CD8-positive, alpha-beta memory T cell (primary cell): ENCODE measurements around the gene CD177. TPM values are rescaled to one million over a fixed set of nuclear protein-coding genes. Genes with fewer than 3 reads are reported as not detected.
"Not testable (repeated sequence)": the region's sequence is repeated elsewhere in the genome, so short reads cannot be mapped to it uniquely, and the experiment has no call there.

Source experiments
- CTCF ChIA-PET: fragments of 350-600 bp; sonication (Branson Sonifier 250); formaldehyde crosslinking; loops from one replicate; lab custom pipeline; 2021; ENCODE audit warnings: antibody characterized with exemption; lab: Charles Lee
- POLR2A ChIA-PET: fragments of 350-600 bp; sonication (Branson Sonifier 250); formaldehyde crosslinking; loops from one replicate; lab custom pipeline; 2021; ENCODE audit warnings: antibody characterized with exemption; lab: Charles Lee
- DNase-seq, 5 donors: peaks; one replicate each; pipeline versions ENCODE4 v3.0.0 to v3.0.0-alpha.2; 2020 to 2022; ENCODE audit warnings: mixed read lengths in 1 of 5
- H3K27ac ChIP-seq: one replicate; pipeline ENCODE4 v1.7.0; 2013; ENCODE audit warnings: low read depth, mild to moderate bottlenecking, low read length, moderate library complexity
- H3K27me3 ChIP-seq: 2 replicates; pipeline ENCODE4 v1.7.0; 2013; ENCODE audit warnings: low read length, mild to moderate bottlenecking; ENCODE audit not compliant: insufficient read depth, poor library complexity, severe bottlenecking
- H3K36me3 ChIP-seq: 2 replicates; pipeline ENCODE4 v1.7.0; 2013; ENCODE audit warnings: mild to moderate bottlenecking, low read length, moderate library complexity; ENCODE audit not compliant: insufficient read depth
- H3K4me1 ChIP-seq: 2 replicates; pipeline ENCODE4 v1.7.0; 2013; ENCODE audit warnings: mild to moderate bottlenecking, low read length, moderate library complexity; ENCODE audit not compliant: insufficient read depth
- H3K4me3 ChIP-seq: 2 replicates; pipeline ENCODE4 v1.7.0; 2013; ENCODE audit warnings: mild to moderate bottlenecking, low read length
- H3K9me3 ChIP-seq: 2 replicates; pipeline ENCODE4 v1.7.0; 2013; ENCODE audit warnings: mild to moderate bottlenecking, low read length
- H3K27ac Mint-ChIP-seq, 8 donors: one replicate each; pipeline ENCODE4 v1.8.0; 2020 to 2021; ENCODE audit warnings: mixed read lengths in 8 of 8, mild to moderate bottlenecking in 6 of 8, inconsistent platforms in 3 of 8, moderate library complexity in 3 of 8
- H3K27me3 Mint-ChIP-seq, 2 donors: one replicate each; pipeline ENCODE4 v1.8.0; 2020 to 2021; ENCODE audit warnings: mixed read lengths in 2 of 2, mild to moderate bottlenecking in 1 of 2, moderate library complexity in 1 of 2
- H3K36me3 Mint-ChIP-seq, 3 donors: one replicate each; pipeline ENCODE4 v1.8.0; 2020 to 2021; ENCODE audit warnings: mixed read lengths in 3 of 3, inconsistent platforms in 1 of 3, mild to moderate bottlenecking in 1 of 3
- H3K4me1 Mint-ChIP-seq, 3 donors: one replicate each; pipeline ENCODE4 v1.8.0; 2020 to 2021; ENCODE audit warnings: mixed read lengths in 3 of 3, inconsistent platforms in 1 of 3, mild to moderate bottlenecking in 1 of 3
- H3K4me3 Mint-ChIP-seq, 7 donors: one replicate each; pipeline ENCODE4 v1.8.0; 2020 to 2021; ENCODE audit warnings: mixed read lengths in 7 of 7, mild to moderate bottlenecking in 6 of 7, moderate library complexity in 4 of 7, inconsistent platforms in 2 of 7
- H3K9me3 Mint-ChIP-seq, 5 donors: one replicate each; pipeline ENCODE4 v1.8.0; 2020 to 2022; ENCODE audit warnings: mixed read lengths in 5 of 5, mild to moderate bottlenecking in 3 of 5, moderate library complexity in 2 of 5, inconsistent platforms in 1 of 5
- polyA plus RNA-seq: library from polyadenylated mRNA; unstranded; fragments of 300-500 nt; fragmentation: Illumina TruSeq; gene quantifications from one replicate; pipeline ENCODE4 v1.2.3, GENCODE V29; 2021
- total RNA-seq, 2 experiments: library from RNA; stranded (reverse); gene quantifications; one replicate each; pipeline ENCODE4 v1.2.3, GENCODE V29; 2021

Gene CD177
- total and polyA plus RNA-seq, 3 experiments from 2014 or later, result not detected

DNA sequence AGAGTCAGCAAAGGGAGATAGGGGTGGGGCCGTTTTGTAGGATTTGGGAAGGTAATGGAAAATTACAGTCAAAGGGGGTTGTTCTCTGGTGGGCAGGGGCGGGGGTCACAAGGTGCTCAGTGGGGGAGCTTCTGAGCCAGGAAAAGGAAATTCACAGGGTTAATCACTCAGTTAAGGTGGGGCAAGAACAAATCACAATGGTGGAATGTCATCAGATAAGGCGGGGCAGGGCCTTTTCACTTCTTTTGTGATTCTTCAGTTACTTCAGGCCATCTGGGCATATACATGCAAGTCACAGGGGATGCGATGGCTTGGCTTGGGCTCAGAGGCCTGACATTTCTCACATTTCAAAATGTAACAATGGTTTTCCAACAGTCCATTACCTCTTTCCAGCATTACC, 24.4 kb upstream of the CD177 start:
- H3K36me3 Mint-ChIP-seq, H3K27me3 Mint-ChIP-seq, H3K4me3 Mint-ChIP-seq, H3K9me3 ChIP-seq, POLR2A ChIA-PET, CTCF ChIA-PET, H3K27ac Mint-ChIP-seq, DNase-seq, H3K36me3 ChIP-seq, H3K27me3 ChIP-seq, H3K27ac ChIP-seq, H3K4me1 ChIP-seq, H3K9me3 Mint-ChIP-seq, H3K4me3 ChIP-seq, H3K4me1 Mint-ChIP-seq: not testable (repeated sequence)

DNA sequence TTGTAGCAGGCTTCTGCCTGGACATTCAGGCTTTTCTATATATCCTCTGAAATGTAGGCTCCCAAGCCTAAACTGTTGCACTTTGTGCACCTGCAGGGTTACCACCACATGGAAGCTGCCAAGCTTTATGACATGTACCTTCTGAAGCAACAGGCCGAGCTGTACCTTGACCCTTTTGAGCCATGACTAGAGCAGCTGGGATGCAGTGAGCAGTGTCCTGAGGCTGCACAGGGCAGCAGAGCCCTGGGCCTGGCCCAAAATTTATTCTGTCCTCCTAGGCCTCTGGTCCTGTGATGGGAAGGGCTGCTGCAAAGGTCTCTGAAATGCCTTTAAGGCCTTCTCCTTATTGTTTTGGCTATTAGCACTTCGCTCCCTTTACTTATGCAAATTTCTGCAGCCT, 23.5 kb upstream of the CD177 start:
- Mint-ChIP-seq H3K27me3 (peaks cover 3 to 4% of the 10 kb centered on the region in 2 donors), H3K4me1 (no peaks in the 10 kb centered on the region), H3K36me3 (no peaks in the 10 kb centered on the region), H3K9me3 (no peaks in the 10 kb centered on the region), H3K4me3 (no peak overlapping the region), H3K27ac (no peak overlapping the region)
- no peaks in the 10 kb centered on the region for H3K9me3 ChIP-seq
- POLR2A ChIA-PET, result no interaction called here
- H3K27me3 ChIP-seq, result no peaks in the 10 kb centered on the region
- H3K4me1 ChIP-seq, result no peaks in the 10 kb centered on the region
- H3K4me3 ChIP-seq, result no peak overlapping the region
- DNase-seq, result no peak
- H3K27ac ChIP-seq, result no peak overlapping the region
- CTCF ChIA-PET, result no interaction called here
- no peaks in the 10 kb centered on the region for H3K36me3 ChIP-seq

DNA sequence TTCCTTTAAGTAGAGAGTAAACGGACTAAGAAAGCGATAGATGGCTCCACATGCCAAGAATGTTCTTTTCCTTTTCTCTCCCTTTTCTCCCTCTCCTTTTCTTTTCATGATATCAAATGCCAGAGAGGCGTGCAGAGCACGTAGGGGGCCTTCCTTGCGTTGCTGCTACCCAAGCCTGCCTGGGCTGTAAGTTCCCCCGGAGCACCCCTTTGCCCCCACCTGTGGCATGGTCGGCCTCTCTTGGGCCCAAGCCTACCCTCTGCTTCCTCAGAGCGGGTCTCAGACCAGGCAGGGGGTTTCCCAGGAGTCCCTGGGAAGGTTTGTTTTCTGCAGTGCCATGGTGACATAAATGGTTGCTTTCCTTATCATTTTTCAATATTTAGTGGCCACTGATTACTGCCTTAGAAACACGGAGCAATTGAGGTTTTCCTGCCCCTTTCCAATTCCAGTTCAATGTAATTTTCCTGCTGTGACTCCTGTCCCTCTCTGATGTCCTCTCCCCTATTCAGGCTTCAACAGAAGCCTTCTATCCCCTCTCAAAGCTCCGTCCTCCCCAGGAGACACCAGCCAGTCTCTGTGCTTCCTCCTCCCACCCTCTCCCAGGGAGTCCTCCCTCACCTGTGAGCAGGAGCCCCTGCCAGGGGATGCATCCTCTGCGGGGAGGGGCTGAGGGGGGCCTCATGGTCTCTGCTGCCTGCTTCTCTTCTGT, 22.6 kb upstream of the CD177 start:
- H3K4me1 ChIP-seq, result no peaks in the 10 kb centered on the region
- H3K36me3 ChIP-seq, result no peaks in the 10 kb centered on the region
- ChIA-PET POLR2A (no interaction called here), CTCF (no interaction called here)
- no peaks in the 10 kb centered on the region for H3K27me3 ChIP-seq
- H3K4me3 ChIP-seq, result no peak overlapping the region
- H3K27me3 Mint-ChIP-seq, result peaks cover 3 to 4% of the 10 kb centered on the region in 2 donors
- no peak for DNase-seq
- H3K27ac Mint-ChIP-seq, result no peak overlapping the region
- no peak overlapping the region for H3K27ac ChIP-seq
- no peaks in the 10 kb centered on the region for H3K4me1 Mint-ChIP-seq
- H3K36me3 Mint-ChIP-seq, result no peaks in the 10 kb centered on the region
- H3K9me3 ChIP-seq, result no peaks in the 10 kb centered on the region
- no peak overlapping the region for H3K4me3 Mint-ChIP-seq
- H3K9me3 Mint-ChIP-seq, result no peaks in the 10 kb centered on the region

DNA sequence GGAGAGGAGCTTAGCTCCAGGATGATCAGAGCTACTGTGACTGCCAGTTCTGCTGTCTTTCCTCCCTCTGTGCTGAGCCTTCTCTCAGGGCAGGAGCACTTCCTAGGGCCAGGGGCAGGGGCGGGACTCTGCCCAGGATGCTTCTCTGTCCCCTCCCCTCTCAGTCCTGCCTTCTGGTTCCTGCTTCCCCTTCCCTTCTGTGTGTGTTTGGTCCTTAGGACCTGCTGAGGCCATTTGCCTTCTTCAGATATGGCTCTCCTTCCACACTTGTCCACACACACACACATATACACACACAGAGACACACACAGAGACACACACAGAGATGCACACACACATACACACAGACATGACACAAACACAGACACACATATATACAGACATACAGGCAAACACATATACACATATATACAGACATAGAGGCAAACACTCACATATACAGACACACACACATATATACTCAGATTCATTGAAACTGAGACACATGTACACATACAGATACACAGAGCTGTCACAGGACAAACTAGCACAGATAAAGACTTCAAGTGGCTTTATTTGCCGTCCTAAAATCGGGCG, 22.0 kb upstream of the CD177 start:
- no peak for DNase-seq
- no peaks in the 10 kb centered on the region for H3K9me3 Mint-ChIP-seq

DNA sequence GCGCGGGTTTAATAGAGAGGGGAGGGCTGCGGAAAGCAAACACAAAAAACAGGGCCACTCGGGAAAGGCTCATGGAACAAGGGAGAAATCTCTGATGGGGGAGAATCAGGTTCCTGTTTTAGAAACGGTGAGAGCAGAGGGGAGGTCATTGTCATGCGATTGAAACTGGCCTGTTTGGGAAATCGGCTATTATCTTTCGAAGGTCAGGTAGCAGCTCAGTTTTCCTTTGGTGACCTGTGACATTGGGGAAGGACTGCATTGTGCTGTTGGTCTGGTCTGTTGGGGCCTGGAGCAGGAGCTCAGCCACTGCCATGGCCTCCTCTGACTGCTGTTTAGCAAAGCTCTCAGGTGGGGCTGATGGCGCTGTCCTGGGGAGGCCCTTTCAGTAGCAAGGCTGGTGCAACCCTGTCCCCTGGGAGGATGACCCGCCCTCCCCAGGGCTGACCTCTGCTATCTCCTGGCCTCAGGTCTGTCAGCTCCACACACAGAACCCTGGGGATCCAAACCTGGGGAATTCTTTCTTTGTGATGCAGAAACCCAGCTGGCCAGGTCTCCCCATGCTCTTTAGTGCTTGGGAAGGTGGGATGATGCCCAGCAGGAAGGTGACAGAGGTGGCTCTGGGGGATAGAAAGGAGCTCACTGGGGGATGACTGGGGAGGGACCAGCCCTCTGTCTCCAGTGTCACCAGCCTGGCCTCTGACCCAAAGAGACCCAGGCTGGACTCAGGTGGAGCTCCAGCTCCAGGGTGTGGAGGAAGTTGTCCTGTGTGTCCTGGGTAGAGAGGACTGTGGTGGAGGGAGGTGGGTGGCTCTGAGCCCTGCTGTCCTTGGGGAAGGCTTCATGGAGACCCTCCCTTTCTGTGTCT, 21.2 kb upstream of the CD177 start:
- ChIA-PET POLR2A (no interaction called here), CTCF (interaction anchor here (0.8 kb wide), 1 partner anchor 13 kb away, joined by 3 read pairs; no protein-coding TSS in a partner anchor)
- no peak overlapping the region for H3K27ac ChIP-seq
- peak overlapping the region in 1 of 8 donors; percentile 29 for H3K27ac Mint-ChIP-seq
- H3K4me3 ChIP-seq, result no peak overlapping the region
- no peaks in the 10 kb centered on the region for H3K4me1 Mint-ChIP-seq
- peaks cover 6 to 13% of the 10 kb centered on the region in 2 donors for H3K27me3 Mint-ChIP-seq
- no peaks in the 10 kb centered on the region for H3K36me3 Mint-ChIP-seq
- DNase-seq, result no peak
- H3K9me3 ChIP-seq, result no peaks in the 10 kb centered on the region
- no peaks in the 10 kb centered on the region for H3K27me3 ChIP-seq
- H3K9me3 Mint-ChIP-seq, result no peaks in the 10 kb centered on the region
- no peaks in the 10 kb centered on the region for H3K36me3 ChIP-seq
- no peaks in the 10 kb centered on the region for H3K4me1 ChIP-seq
- H3K4me3 Mint-ChIP-seq, result no peak overlapping the region

More for the DNA sequence above, 22.0 kb upstream of the CD177 start:
- no peaks in the 10 kb centered on the region for H3K9me3 ChIP-seq
- H3K4me3 ChIP-seq, result no peak overlapping the region
- Mint-ChIP-seq H3K4me3 (no peak overlapping the region), H3K36me3 (no peaks in the 10 kb centered on the region), H3K27me3 (peaks cover 5 to 8% of the 10 kb centered on the region in 2 donors), H3K4me1 (no peaks in the 10 kb centered on the region), H3K27ac (peak overlapping the region in 1 of 8 donors; percentile 1)
- H3K4me1 ChIP-seq, result no peaks in the 10 kb centered on the region
- no peaks in the 10 kb centered on the region for H3K27me3 ChIP-seq
- POLR2A ChIA-PET, result no interaction called here
- CTCF ChIA-PET, result no interaction called here
- H3K27ac ChIP-seq, result no peak overlapping the region
- no peaks in the 10 kb centered on the region for H3K36me3 ChIP-seq

DNA sequence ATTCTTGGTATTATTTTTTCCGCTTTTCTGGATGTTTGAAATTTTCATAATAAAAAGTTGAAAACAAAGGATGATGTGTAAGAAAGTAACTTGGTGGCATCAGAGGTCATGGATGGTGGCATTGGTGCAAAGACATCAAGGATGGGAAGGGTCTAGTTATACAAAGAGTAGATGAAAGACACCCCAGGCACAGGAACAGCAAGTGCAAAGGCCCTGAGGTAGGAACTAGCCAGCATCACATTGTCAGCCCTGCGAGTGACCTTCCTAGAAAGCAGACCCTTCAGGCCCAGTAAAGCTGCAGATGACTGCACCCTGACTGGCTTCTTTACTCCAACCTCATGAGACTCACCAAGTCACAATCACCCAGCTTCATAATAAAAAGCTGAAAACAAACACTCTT, 17.0 kb upstream of the CD177 start:
- H3K36me3 Mint-ChIP-seq, H3K4me3 Mint-ChIP-seq, H3K4me1 Mint-ChIP-seq, POLR2A ChIA-PET, H3K36me3 ChIP-seq, H3K9me3 ChIP-seq, H3K27ac ChIP-seq, H3K4me1 ChIP-seq, DNase-seq, H3K27ac Mint-ChIP-seq, H3K27me3 ChIP-seq, H3K4me3 ChIP-seq, H3K9me3 Mint-ChIP-seq, CTCF ChIA-PET: not testable (repeated sequence)
- H3K27me3 Mint-ChIP-seq, result peaks cover 12 to 37% of the 10 kb centered on the region in 2 donors

DNA sequence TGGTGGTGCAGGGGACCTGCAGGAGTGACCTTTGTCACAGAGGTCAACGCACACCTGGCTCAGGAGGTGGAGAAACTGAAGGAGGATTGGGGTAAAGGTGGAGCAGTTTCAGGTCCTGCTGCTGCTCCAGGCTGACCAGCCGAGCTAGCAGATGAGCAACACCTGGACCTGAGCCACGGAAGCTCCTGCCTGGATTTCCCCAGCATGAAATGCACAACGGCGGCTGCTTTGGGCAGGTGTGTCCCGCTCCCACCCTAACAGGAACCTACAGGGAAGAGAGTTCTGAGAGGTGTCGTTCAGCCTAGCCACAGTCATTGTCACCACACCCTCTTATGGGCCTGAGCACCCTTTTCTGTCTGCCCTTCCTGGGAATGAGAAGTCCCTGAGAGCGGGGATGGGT, 15.7 kb upstream of the CD177 start:
- Histone ChIP-seq H3K36me3 (no peaks in the 10 kb centered on the region), H3K4me1 (no peaks in the 10 kb centered on the region), H3K27ac (no peak overlapping the region), H3K4me3 (no peak overlapping the region), H3K9me3 (no peaks in the 10 kb centered on the region), H3K27me3 (no peaks in the 10 kb centered on the region)
- CTCF ChIA-PET, result no interaction called here
- Mint-ChIP-seq H3K9me3 (no peaks in the 10 kb centered on the region), H3K4me1 (no peaks in the 10 kb centered on the region), H3K4me3 (no peak overlapping the region), H3K27ac (no peak overlapping the region), H3K36me3 (no peaks in the 10 kb centered on the region), H3K27me3 (peaks cover 22 to 41% of the 10 kb centered on the region in 2 donors)
- POLR2A ChIA-PET, result no interaction called here
- DNase-seq, result no peak

DNA sequence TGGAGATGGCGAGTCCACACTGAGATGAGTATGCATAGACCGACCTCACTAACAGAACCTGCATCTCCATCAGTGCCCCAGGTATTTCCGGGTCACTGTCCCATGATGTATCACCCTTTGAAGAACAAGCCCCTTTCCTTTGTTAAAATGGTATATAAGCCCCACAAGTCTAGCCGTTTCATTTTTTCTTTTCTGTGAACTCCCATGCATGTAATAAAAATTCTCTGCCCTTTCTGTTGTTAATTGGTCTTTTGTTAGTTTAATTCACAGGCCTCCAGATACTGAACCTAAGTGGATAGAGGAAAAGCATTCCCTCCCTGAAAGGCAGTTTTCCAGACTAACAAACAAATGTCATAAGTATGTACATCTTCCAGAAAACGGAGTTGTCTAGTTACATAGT, 15.0 kb upstream of the CD177 start:
- peak overlapping the region in 1 of 8 donors; percentile 68 for H3K27ac Mint-ChIP-seq

More for the DNA sequence above, 15.0 kb upstream of the CD177 start:
- ChIA-PET POLR2A (no interaction called here), CTCF (no interaction called here)
- no peaks in the 10 kb centered on the region for H3K9me3 ChIP-seq
- Mint-ChIP-seq H3K9me3 (no peaks in the 10 kb centered on the region), H3K4me3 (no peak overlapping the region), H3K4me1 (no peaks in the 10 kb centered on the region), H3K27me3 (peaks cover 23 to 47% of the 10 kb centered on the region in 2 donors), H3K36me3 (no peaks in the 10 kb centered on the region)
- no peak for DNase-seq
- H3K4me3 ChIP-seq, result no peak overlapping the region
- H3K27ac ChIP-seq, result no peak overlapping the region
- H3K4me1 ChIP-seq, result no peaks in the 10 kb centered on the region
- no peaks in the 10 kb centered on the region for H3K36me3 ChIP-seq
- H3K27me3 ChIP-seq, result no peaks in the 10 kb centered on the region
